ENCODE data around the gene HSPB3. TPM values are rescaled to one million over a fixed set of nuclear protein-coding genes. Genes with fewer than 3 reads are reported as not detected.
"Not testable (repeated sequence)": the region's sequence is repeated elsewhere in the genome, so short reads cannot be mapped to it uniquely, and the experiment has no call there.

Gene HSPB3, protein sequence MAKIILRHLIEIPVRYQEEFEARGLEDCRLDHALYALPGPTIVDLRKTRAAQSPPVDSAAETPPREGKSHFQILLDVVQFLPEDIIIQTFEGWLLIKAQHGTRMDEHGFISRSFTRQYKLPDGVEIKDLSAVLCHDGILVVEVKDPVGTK
- total RNA-seq = 0.47 TPM

DNA sequence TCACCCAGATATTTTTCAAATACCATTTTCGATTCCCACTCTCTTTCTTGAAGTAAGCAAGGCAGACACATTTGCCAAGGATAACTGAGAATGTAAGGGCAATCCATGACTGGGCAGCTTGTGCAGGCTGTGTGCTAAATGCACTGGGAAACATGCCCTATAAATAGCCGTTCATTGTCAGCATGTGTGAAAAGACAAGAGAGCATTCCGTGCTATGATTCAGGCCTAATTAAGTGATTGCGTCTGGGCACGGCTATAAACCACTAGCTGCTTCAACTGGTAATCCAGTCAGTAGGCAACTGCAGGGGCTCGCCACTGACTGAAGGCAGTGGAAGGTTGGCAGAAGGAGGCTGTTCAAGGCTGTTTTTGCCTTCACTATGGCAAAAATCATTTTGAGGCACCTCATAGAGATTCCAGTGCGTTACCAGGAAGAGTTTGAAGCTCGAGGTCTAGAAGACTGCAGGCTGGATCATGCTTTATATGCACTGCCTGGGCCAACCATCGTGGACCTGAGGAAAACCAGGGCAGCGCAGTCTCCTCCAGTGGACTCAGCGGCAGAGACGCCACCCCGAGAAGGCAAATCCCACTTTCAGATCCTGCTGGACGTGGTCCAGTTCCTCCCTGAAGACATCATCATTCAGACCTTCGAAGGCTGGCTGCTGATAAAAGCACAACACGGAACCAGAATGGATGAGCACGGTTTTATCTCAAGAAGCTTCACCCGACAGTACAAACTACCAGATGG is at the start of gene HSPB3:
HSPB3 (plus strand) TSS at position 287 of the 745 bp plus-strand sequence; CDS start at position 378, 91 bp downstream.
- DNase-seq = peak; percentile 56

DNA sequence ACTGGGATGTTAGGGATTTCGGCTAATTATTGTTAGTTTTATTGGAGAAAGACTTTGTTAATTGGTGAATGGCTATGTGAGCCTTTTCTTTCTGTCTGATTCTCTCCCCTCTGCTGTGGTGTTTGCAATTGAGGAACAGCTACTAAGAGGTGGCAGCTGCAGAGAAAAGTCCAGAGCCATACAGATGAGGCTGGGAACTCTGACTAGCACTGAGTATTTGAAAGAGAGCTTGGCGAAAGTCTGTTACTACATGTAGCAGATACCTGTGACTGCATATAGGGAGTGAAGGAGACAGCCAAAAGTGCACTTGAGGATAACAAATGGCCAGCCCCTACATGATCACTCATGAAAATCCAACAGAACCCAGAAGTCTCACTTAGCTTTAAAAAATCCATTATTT is 44.3 kb upstream of the HSPB3 start:
- no peak for DNase-seq

GRCh38 chr5:54412913-54413312 is 42.6 kb upstream of the HSPB3 start:
- no peak for DNase-seq

GRCh38 chr5:54415147-54415546 is 40.4 kb upstream of the HSPB3 start:
- no peak for DNase-seq

GRCh38 chr5:54415896-54416601 is 39.5 kb upstream of the HSPB3 start:
- DNase-seq = no peak

DNA sequence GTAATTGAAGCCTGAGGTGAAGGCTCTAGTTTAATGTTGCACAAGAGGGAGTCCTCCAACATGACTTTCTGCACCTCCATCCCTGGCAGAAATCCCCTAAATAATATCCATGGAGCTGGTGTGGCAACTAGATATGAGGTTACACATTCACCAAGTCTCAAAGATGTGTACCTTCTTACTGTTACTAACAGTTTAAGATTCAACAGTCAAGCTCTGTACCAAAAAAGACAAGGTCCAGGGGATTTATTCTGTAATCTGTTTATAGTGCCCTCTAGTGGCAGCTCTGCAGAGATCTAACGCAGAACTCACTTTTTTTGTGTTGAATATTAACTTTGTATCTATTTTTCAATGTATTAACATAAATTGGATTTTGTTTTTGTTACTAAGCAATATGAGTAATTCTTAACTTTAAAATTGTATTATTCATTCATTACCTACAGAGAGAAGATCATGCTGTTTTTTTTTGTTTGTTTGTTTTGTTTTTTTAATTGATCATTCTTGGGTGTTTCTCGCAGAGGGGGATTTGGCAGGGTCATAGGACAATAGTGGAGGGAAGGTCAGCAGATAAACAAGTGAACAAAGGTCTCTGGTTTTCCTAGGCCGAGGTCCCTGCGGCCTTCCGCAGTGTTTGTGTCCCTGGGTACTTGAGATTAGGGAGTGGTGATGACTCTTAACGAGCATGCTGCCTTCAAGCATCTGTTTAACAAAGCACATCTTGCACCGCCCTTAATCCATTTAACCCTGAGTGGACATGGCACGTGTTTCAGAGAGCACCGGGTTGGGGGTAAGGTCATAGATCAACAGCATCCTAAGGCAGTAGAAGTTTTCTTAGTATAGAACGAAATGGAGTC is 35.7 kb upstream of the HSPB3 start:
- DNase-seq = not testable (repeated sequence)

- DNase-seq = not testable (repeated sequence)
Measured at GRCh38 chr5:54420511-54420910, 35.0 kb upstream of the HSPB3 start.

DNA sequence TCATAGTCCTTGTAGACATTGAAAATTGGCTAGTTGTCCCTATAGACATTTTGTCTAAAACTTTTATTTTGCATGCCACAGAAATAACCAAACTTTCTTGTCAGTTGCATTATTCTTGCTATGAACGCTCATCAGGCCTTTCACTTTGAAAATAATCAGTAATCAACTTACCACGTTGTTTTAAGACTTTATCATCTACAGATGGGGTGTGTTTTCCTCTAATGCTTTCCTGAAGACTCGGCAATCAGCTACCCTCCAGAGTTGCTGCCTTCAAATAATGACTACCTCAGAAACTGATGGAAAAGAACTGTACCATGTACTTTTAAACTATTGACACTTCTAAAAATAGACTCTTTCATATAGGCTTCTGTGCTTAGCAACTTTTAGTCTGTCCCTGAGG is 33.5 kb upstream of the HSPB3 start:
- no peak for DNase-seq

DNA sequence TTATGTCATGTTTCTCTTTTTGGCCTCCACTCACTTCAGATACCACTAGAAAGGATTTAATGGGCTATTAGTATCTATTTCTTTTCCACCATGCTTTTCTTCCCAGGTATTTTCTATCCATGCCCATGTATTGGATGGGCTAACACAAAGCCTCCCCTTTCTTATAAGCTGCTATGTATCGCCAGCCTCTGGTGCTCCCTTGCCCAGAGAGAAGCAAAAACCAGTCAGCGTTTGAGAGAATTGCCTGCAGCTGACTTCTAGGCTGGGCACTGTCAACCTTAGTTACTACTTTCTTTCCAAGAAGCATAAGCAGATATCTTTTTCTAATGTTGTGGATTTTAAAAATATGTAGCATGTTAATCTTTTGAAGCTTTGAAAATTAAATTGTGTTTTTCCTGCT is 30.2 kb upstream of the HSPB3 start:
- no peak for DNase-seq

- no peak for DNase-seq
Measured at GRCh38 chr5:54426209-54426608, 29.3 kb upstream of the HSPB3 start.

DNA sequence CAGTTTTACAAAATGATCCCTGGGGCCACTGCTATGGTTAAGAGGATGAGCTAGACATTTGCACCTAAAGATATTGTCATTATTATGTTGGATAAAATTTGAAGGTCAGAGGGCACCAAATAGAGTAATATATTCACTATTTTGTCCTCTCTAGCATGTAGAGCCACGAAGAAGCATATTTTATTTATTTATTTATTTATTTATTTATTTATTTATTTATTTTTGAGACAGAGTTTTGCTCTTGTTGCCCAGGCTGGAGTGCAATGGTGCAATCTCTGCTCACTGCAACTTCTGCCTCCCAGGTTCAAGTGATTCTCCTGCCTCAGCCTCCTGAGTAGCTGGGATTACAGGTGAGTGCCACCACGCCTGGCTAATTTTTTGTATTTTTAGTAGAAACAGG is 20.8 kb upstream of the HSPB3 start:
- not testable (repeated sequence) for DNase-seq

DNA sequence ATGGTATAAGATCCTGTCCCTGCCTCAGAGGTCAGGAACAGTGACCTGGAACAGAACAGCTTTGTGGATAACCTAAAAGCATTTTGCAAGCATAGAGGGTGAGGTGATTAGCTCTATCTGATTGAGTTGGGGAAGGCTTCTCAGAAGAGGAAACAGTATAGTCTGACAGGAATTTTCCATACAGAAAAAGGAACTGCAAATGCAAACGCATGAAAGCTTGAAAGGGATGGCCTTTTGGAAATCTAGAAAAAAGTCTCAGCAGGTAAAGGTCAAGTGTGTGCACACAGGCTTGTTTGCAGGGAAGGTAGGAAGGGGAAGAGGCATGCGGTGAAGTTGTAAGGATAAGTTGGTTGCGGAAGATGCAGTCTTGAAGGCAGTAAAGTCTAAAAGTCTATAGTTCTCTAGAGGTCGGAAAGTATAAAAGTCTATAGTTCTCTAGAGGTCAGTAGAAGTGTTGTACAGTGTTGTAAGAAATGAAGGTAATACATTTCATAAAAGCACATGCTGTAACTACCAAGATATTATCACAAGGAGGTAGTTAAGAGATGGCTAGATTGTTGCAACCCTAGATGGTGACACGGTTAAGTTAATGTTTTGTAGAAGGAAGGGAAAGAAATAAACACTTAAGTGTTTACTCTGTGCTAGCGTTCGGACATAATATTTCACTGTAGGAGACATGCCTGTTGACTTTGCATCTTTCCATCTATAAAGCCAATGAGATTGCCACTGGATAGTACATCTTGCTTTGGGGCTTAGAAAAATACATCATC is 16.7 kb upstream of the HSPB3 start:
- no peak for DNase-seq

DNA sequence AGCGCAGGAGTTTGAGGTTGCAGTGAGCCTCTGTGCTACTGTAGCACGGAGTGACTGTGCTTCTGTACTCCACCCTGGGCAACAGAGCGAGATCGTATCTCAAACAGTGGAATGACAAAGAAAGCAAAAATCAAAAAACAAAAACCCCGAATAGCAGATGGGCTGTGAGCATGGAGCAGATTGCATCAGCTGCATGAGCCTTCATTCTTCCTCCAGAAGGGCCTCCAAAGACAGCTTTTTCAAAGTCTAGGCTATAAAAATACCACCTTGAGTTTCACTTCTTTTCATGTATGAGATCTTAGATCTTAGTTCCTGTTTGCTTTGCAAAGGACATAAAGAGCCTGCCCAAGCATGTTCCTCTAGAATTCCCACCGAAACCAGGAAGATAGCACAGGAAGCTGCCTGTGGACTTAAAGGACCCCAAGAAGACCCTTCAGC is 15.0 kb upstream of the HSPB3 start:
- no peak for DNase-seq

DNA sequence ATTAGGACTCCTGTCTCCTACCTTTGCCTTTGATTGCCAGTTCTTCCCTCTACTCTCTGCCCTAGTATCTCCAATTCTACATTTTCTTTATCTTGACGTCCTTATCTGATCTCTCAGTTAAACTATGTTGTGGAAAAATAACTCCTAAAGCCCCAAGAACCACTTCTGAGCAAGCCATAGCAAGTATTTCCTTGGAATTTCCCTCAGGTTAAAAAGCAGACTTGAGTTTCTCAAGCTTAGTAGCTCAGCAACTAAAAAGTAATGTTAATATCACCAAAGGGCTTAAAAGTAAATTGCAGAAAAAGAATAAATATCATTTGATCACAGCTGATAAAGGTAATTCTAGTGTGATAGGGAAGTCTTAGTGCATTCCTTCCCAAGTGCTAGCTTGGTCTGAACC is 13.2 kb upstream of the HSPB3 start:
- no peak for DNase-seq

- DNase-seq = no peak
Measured at GRCh38 chr5:54443270-54443669, 12.2 kb upstream of the HSPB3 start.

- DNase-seq = no peak
Measured at GRCh38 chr5:54445691-54446378, 9.7 kb upstream of the HSPB3 start.

- DNase-seq = no peak
Measured at GRCh38 chr5:54446379-54446732, 9.1 kb upstream of the HSPB3 start.

DNA sequence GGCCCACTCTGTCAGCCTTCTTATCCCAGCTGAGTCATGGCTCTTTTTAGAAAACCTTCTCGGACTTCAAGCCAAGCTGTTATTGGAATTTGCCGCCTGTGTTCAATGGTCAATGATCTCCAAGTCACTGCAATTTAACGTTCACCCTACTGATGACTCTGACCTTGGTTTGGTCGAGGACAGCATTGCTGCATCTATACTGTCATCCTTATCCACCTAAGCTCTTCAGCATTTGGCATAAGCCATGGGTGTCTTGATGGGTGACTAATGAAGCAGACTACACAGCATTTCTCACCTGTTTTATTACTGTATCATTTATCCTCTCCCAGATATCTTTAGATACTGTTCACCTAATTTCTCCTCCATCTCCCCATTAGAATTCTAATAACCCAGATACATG is 5.6 kb upstream of the HSPB3 start:
- no peak for DNase-seq

DNA sequence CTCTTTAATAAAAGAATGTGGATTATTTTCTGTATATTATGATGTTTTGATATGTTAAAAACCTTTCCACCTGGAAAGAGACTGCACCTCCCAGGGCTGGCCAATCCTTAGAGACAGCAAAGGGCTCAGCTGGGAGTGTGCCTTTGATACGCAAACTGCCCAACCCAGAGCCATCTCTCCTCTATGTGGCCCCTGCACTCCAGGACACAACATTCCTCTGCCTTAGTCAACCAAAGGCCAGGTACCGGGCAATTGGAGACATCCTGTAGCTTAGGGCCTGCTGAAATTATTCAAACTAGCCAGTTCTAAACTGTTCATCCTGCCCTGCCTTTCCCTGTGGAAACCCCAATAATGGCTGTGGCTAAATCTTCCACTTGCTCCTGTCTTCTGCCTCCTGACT is 5.0 kb upstream of the HSPB3 start:
- no peak for DNase-seq

- no peak for DNase-seq
Measured at GRCh38 chr5:54453046-54453445, 2.5 kb upstream of the HSPB3 start.

- DNase-seq = no peak
Measured at GRCh38 chr5:54454602-54455001, 897 bp upstream of the HSPB3 start.

Measured in occipital lobe (tissue), 2 donors.